Upper lobe of right lung (tissue), 1 donor: ENCODE measurements around the gene G6PC3. TPM values are rescaled to one million over a fixed set of nuclear protein-coding genes. Genes with fewer than 3 reads are reported as not detected.

Experiments
- ATAC-seq: fragments of 200-7000 bp; cut with Tn5 transposase; one replicate; pipeline ENCODE4 v1.9.1; 2020; ENCODE audit warnings: mild to moderate bottlenecking, moderate library complexity
- DNase-seq: peaks from one replicate; pipeline ENCODE4 v3.0.0-alpha.2; 2020
- H3K27ac ChIP-seq: fragments of 200-600 bp; one replicate; pipeline ENCODE4 v1.8.0; 2022
- H3K27me3 ChIP-seq: fragments of 200-600 bp; one replicate; pipeline ENCODE4 v1.8.0; 2022; ENCODE audit warnings: mild to moderate bottlenecking
- H3K36me3 ChIP-seq: fragments of 200-600 bp; one replicate; pipeline ENCODE4 v1.8.0; 2022
- H3K4me1 ChIP-seq: fragments of 200-600 bp; one replicate; pipeline ENCODE4 v1.8.0; 2022
- H3K4me3 ChIP-seq: fragments of 200-600 bp; one replicate; pipeline ENCODE4 v1.8.0; 2022; ENCODE audit warnings: mild to moderate bottlenecking
- H3K9me3 ChIP-seq: fragments of 200-600 bp; one replicate; pipeline ENCODE4 v1.8.0; 2022
- CTCF ChIP-seq: fragments of 200-600 bp; IDR thresholded peaks from one replicate; pipeline ENCODE4 v1.8.0; 2022; ENCODE audit warnings: antibody characterized with exemption
- intact Hi-C: fragments of 100-400 bp; cut with DNase I; formaldehyde crosslinking; loops from one replicate; pipeline ENCODE4 v1.11.0; 2022
- total RNA-seq: library from RNA; stranded (reverse); fragmentation: NEBNext Ultra II Directional; extraction: Animal tissue kit (Norgen Biotek cat#: 25700); gene quantifications from one replicate; pipeline ENCODE4 v1.2.1, GENCODE V29; 2021
- donor health status: DM: no; HTN: yes; CAD: no; lungs with severe emphysema.

Gene G6PC3
- total RNA-seq, 1 donor from 2014 or later = 39.7 TPM

DNA sequence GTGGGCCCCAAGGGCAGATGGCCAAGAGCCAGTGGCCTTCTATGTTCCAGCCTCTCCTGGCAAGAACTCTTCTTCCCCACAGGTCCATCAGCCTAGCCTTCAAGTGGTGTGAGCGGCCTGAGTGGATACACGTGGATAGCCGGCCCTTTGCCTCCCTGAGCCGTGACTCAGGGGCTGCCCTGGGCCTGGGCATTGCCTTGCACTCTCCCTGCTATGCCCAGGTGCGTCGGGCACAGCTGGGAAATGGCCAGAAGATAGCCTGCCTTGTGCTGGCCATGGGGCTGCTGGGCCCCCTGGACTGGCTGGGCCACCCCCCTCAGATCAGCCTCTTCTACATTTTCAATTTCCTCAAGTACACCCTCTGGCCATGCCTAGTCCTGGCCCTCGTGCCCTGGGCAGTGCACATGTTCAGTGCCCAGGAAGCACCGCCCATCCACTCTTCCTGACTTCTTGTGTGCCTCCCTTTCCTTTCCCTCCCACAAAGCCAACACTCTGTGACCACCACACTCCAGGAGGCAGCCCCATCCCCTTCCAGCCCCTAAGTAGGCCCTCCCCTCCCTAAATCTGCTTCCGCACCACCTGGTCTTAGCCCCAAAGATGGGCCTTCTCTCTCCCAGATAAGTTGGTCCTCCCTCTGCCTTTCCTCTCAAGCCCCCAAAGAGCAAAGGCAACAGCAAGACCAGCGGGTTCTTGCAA, 5.2 kb downstream of the G6PC3 start:
- H3K27me3 ChIP-seq = no peaks in the 10 kb centered on the region
- peaks cover 66% of the 10 kb centered on the region for H3K36me3 ChIP-seq
- no peaks in the 10 kb centered on the region for H3K9me3 ChIP-seq
- peaks cover 21% of the 10 kb centered on the region for H3K4me1 ChIP-seq
- no peak overlapping the region for H3K4me3 ChIP-seq
- TF ChIP-seq CTCF = no peak
- no peak for ATAC-seq
- no peak for DNase-seq
- H3K27ac ChIP-seq = no peak overlapping the region
- intact Hi-C loops = no loop called here

DNA sequence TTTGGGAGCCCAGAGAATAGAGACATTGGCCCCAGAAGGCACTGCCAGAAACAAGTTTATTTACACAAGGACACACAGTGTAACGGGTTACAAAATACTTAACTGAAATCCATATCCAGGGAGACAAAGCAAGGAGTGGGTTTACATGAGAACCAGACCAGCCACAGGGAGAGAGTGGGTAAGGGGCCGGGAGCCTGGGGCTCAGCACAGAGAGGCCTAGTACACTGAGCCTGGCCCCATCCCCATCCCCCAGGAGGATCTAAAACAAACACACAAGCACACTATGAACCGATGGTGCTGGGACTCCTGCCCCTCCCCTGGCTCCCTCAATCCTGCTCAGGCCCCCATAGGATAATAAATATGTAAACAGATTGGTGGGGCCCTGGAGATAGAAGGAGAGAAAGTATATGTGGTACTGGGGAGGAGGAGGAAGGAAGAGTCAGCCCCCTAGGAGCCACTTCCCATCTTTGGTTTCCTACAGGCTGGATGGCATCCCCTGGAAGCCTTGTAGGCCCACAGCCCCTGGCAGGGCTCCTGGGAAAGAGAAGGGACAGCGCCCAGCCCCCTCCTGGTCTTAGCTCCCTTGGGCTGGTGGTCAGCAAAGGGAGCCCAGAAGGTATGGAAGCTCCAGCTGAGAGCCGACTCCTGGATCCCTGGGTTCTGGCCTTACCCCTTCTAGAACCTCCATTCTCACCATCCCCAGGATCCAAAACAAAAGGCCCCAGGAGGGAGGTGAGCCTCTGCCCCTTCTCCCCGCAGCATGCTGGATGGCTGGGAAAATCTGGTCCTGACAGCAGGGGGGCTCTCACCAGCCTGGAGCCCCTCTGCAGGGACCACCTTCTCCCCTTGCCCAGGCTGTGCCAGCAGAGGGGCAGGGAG, 6.4 kb downstream of the G6PC3 start:
- DNase-seq = no peak
- Histone ChIP-seq H3K27ac (peak overlapping the region; percentile 36), H3K36me3 (peaks cover 72% of the 10 kb centered on the region), H3K4me3 (no peak overlapping the region), H3K9me3 (no peaks in the 10 kb centered on the region), H3K4me1 (peaks cover 13% of the 10 kb centered on the region), H3K27me3 (no peaks in the 10 kb centered on the region)
- ATAC-seq = no peak
- intact Hi-C loops = no loop called here
- no peak for TF ChIP-seq CTCF

GRCh38 chr17:44077595-44077909, 7.0 kb downstream of the G6PC3 start:
- Histone ChIP-seq H3K27me3 (no peaks in the 10 kb centered on the region), H3K9me3 (no peaks in the 10 kb centered on the region), H3K36me3 (peaks cover 78% of the 10 kb centered on the region), H3K4me3 (no peak overlapping the region), H3K4me1 (peaks cover 7% of the 10 kb centered on the region), H3K27ac (peak overlapping the region; percentile 36)
- TF ChIP-seq CTCF = no peak
- ATAC-seq = peak; percentile 79
- peak; percentile 57 for DNase-seq
- intact Hi-C loops = no loop called here

GRCh38 chr17:44078412-44078811, 7.9 kb downstream of the G6PC3 start:
- no peaks in the 10 kb centered on the region for H3K9me3 ChIP-seq
- ATAC-seq (no peak), DNase-seq (no peak)
- H3K27me3 ChIP-seq = no peaks in the 10 kb centered on the region
- H3K27ac ChIP-seq = no peak overlapping the region
- no peak for TF ChIP-seq CTCF
- intact Hi-C loops = no loop called here
- no peak overlapping the region for H3K4me3 ChIP-seq
- peaks cover 87% of the 10 kb centered on the region for H3K36me3 ChIP-seq
- peaks cover 7% of the 10 kb centered on the region for H3K4me1 ChIP-seq

DNA sequence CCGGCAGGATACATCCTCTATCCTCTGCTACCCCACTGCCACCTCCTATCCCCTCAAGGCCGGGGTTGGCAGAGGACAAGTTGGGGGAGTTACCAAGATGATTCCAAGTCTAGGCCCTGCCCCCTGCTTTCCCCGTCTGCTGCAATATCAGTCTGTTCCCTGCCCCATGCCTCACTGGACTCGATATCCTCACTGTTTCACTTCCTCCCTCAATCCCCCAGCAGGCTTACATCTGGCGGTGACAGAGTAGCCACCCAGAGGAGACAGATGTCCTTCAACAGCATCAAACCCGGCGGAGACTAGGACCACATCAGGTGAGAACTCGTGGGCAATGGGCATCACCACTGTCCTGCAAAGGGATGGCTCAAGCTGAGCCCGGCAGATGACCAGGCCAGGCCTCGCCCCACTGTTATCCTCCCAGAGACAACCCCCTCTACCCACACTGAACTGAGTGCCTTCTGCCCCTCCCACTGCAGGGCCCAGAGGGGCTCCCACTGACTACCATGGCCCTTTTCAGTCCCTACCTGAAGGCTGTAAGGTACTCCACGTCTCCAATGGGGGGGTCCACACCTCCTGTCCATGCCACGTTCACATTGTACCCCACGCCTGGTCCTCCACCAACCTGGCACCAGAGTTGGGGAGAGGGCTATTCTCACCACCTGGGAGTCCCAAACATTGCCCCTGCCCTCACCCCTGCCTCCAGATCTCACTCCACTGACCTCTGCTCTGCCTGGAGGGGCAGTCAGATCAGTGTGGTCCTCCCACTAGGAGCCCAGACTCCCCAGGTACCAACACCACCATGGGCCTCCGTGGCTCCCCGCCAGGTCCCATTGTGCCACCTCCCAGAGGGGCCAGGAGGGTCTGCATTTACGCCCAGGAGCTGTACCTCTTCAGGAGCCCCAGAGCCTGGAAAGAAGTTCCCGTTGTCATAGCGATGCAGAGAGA, 9.6 kb downstream of the G6PC3 start:
- H3K36me3 ChIP-seq = peaks cover 93% of the 10 kb centered on the region
- H3K27ac ChIP-seq = no peak overlapping the region
- peaks cover 7% of the 10 kb centered on the region for H3K4me1 ChIP-seq
- TF ChIP-seq CTCF = no peak
- ATAC-seq (peak; percentile 30), DNase-seq (no peak)
- H3K9me3 ChIP-seq = no peaks in the 10 kb centered on the region
- intact Hi-C loops = no loop called here
- no peaks in the 10 kb centered on the region for H3K27me3 ChIP-seq
- H3K4me3 ChIP-seq = no peak overlapping the region
